Effector memory CD8-positive, alpha-beta T cell (primary cell): ENCODE measurements around the gene GPSM3.
A peak's percentile ranks its signal among the peaks of the same experiment; 100 is the strongest.
"Not testable (repeated sequence)": the region's sequence is repeated elsewhere in the genome, so short reads cannot be mapped to it uniquely, and the experiment has no call there.

Experiments used
- ATAC-seq: fragments of 150-1000 bp; cut with Tn5 transposase; replicated peaks from 2 replicates; pipeline ENCODE4 v1.10.0; 2021; ENCODE audit warnings: mild to moderate bottlenecking, moderate library complexity
- DNase-seq, 3 experiments: peaks; one replicate each; pipeline ENCODE4 v3.0.0; 2021
- H3K27ac Mint-ChIP-seq, 2 donors: one replicate each; pipeline ENCODE4 v1.8.0; 2022; ENCODE audit warnings: mild to moderate bottlenecking in 2 of 2, mixed read lengths in 2 of 2, moderate library complexity in 2 of 2
- H3K27me3 Mint-ChIP-seq, 2 donors: one replicate each; pipeline ENCODE4 v1.8.0; 2022; ENCODE audit warnings: mixed read lengths in 2 of 2
- H3K36me3 Mint-ChIP-seq: one replicate; pipeline ENCODE4 v1.8.0; 2022; ENCODE audit warnings: mild to moderate bottlenecking, moderate library complexity, mixed read lengths; ENCODE audit not compliant: insufficient read depth
- H3K4me1 Mint-ChIP-seq, 2 donors: one replicate each; pipeline ENCODE4 v1.8.0; 2022; ENCODE audit warnings: low read depth in 2 of 2, mixed read lengths in 2 of 2
- H3K4me3 Mint-ChIP-seq, 2 donors: one replicate each; pipeline ENCODE4 v1.8.0; 2022; ENCODE audit warnings: mild to moderate bottlenecking in 2 of 2, mixed read lengths in 2 of 2, moderate library complexity in 2 of 2
- H3K9me3 Mint-ChIP-seq, 2 donors: one replicate each; pipeline ENCODE4 v1.8.0; 2022; ENCODE audit warnings: mixed read lengths in 2 of 2

Gene GPSM3

GRCh38 chr6:32196682-32197616 is 4.5 kb upstream of the GPSM3 start:
- Mint-ChIP-seq H3K27me3 (peaks cover 0 to 17% of the 10 kb centered on the region in 2 donors), H3K9me3 (no peaks in the 10 kb centered on the region), H3K4me3 (peak overlapping the region; percentile 97 to 98), H3K27ac (peak overlapping the region; percentile 99 to 100), H3K36me3 (peaks cover 19% of the 10 kb centered on the region), H3K4me1 (peaks cover 35 to 36% of the 10 kb centered on the region in 2 donors)
- ATAC-seq (no peak), DNase-seq (no peak)

- H3K9me3 Mint-ChIP-seq: no peaks in the 10 kb centered on the region
- peak overlapping the region; percentile 97 to 98 for H3K4me3 Mint-ChIP-seq
- peaks cover 27% of the 10 kb centered on the region for H3K36me3 Mint-ChIP-seq
- ATAC-seq (peak; percentile 82), DNase-seq (peak; percentile 38 to 60 (median 43))
- peaks cover 44% of the 10 kb centered on the region in 2 donors for H3K4me1 Mint-ChIP-seq
- H3K27me3 Mint-ChIP-seq: peaks cover 0 to 12% of the 10 kb centered on the region in 2 donors
- peak overlapping the region; percentile 99 to 100 for H3K27ac Mint-ChIP-seq
Observed at GRCh38 chr6:32195902-32196681, 3.6 kb upstream of the GPSM3 start.

GRCh38 chr6:32195652-32195901 is 3.1 kb upstream of the GPSM3 start:
- Mint-ChIP-seq H3K4me3 (peak overlapping the region; percentile 97 to 98), H3K36me3 (peaks cover 27% of the 10 kb centered on the region), H3K27me3 (peaks cover 0 to 7% of the 10 kb centered on the region in 2 donors), H3K4me1 (peaks cover 45 to 47% of the 10 kb centered on the region in 2 donors), H3K9me3 (no peaks in the 10 kb centered on the region), H3K27ac (peak overlapping the region; percentile 99 to 100)
- peak; percentile 97 to 100 (median 99) for DNase-seq
- peak; percentile 76 for ATAC-seq

- Mint-ChIP-seq H3K9me3 (no peaks in the 10 kb centered on the region), H3K4me3 (peak overlapping the region; percentile 97 to 98), H3K27ac (peak overlapping the region; percentile 99 to 100), H3K36me3 (peaks cover 33% of the 10 kb centered on the region), H3K4me1 (peaks cover 49 to 50% of the 10 kb centered on the region in 2 donors), H3K27me3 (peaks cover 0 to 2% of the 10 kb centered on the region in 2 donors)
- ATAC-seq (no peak), DNase-seq (peak in 1 of 3 experiments; percentile 42)
Observed at GRCh38 chr6:32194825-32195651, 2.6 kb upstream of the GPSM3 start.

GRCh38 chr6:32194388-32194787 is 1.9 kb upstream of the GPSM3 start:
- Mint-ChIP-seq H3K4me3 (peak overlapping the region; percentile 97 to 98), H3K9me3 (no peaks in the 10 kb centered on the region), H3K27me3 (no peaks in the 10 kb centered on the region), H3K27ac (peak overlapping the region in 1 of 2 donors; percentile 100), H3K4me1 (peaks cover 50% of the 10 kb centered on the region in 2 donors), H3K36me3 (peaks cover 36% of the 10 kb centered on the region)
- ATAC-seq (no peak), DNase-seq (no peak)

GRCh38 chr6:32193096-32193495 is 653 bp upstream of the GPSM3 start:
- ATAC-seq, H3K9me3 Mint-ChIP-seq, DNase-seq, H3K27me3 Mint-ChIP-seq: not testable (repeated sequence)
- H3K36me3 Mint-ChIP-seq: peaks cover 43% of the 10 kb centered on the region
- H3K4me3 Mint-ChIP-seq: peak overlapping the region; percentile 95 to 99
- H3K27ac Mint-ChIP-seq: peak overlapping the region; percentile 96 to 98
- H3K4me1 Mint-ChIP-seq: peaks cover 61 to 63% of the 10 kb centered on the region in 2 donors

GRCh38 chr6:32191696-32192607 is 491 bp downstream of the GPSM3 start:
- peak overlapping the region; percentile 95 to 99 for H3K4me3 Mint-ChIP-seq
- ATAC-seq (no peak), DNase-seq (no peak)
- H3K36me3 Mint-ChIP-seq: peaks cover 49% of the 10 kb centered on the region
- no peaks in the 10 kb centered on the region for H3K27me3 Mint-ChIP-seq
- H3K9me3 Mint-ChIP-seq: no peaks in the 10 kb centered on the region
- peaks cover 68 to 70% of the 10 kb centered on the region in 2 donors for H3K4me1 Mint-ChIP-seq
- peak overlapping the region; percentile 96 to 98 for H3K27ac Mint-ChIP-seq

GRCh38 chr6:32190911-32191677 is 1.3 kb downstream of the GPSM3 start:
- Mint-ChIP-seq H3K4me3 (peak overlapping the region; percentile 95 to 99), H3K9me3 (no peaks in the 10 kb centered on the region), H3K27me3 (no peaks in the 10 kb centered on the region), H3K4me1 (peaks cover 69 to 75% of the 10 kb centered on the region in 2 donors), H3K27ac (peak overlapping the region; percentile 96 to 98), H3K36me3 (peaks cover 51% of the 10 kb centered on the region)
- DNase-seq (no peak), ATAC-seq (no peak)

GRCh38 chr6:32190054-32190851 is 2.2 kb downstream of the GPSM3 start, which contains the start of gene PBX2:
Gene PBX2, minus strand, starts transcription at chr6:32190202. Its CDS starts 287 bp downstream, at chr6:32189915.
- Mint-ChIP-seq H3K36me3 (peaks cover 54% of the 10 kb centered on the region), H3K4me1 (peaks cover 70 to 80% of the 10 kb centered on the region in 2 donors), H3K27me3 (no peaks in the 10 kb centered on the region), H3K9me3 (no peaks in the 10 kb centered on the region), H3K27ac (peak within 1 kb of the TSS; percentile 96 to 98), H3K4me3 (peak within 1 kb of the TSS; percentile 95 to 99)
- ATAC-seq (peak; percentile 57), DNase-seq (peak; percentile 47 to 62 (median 53))

- peak overlapping the region; percentile 96 to 98 for H3K27ac Mint-ChIP-seq
- ATAC-seq (no peak), DNase-seq (no peak)
- H3K27me3 Mint-ChIP-seq: no peaks in the 10 kb centered on the region
- peak overlapping the region; percentile 95 to 99 for H3K4me3 Mint-ChIP-seq
- H3K36me3 Mint-ChIP-seq: peaks cover 57% of the 10 kb centered on the region
- no peaks in the 10 kb centered on the region for H3K9me3 Mint-ChIP-seq
- peaks cover 64 to 74% of the 10 kb centered on the region in 2 donors for H3K4me1 Mint-ChIP-seq
Observed at GRCh38 chr6:32189742-32190053, 2.7 kb downstream of the GPSM3 start.

- DNase-seq: no peak
- H3K27me3 Mint-ChIP-seq: no peaks in the 10 kb centered on the region
- no peak for ATAC-seq
- peaks cover 61% of the 10 kb centered on the region for H3K36me3 Mint-ChIP-seq
- peak overlapping the region; percentile 96 to 98 for H3K27ac Mint-ChIP-seq
- H3K4me1 Mint-ChIP-seq: peaks cover 61 to 69% of the 10 kb centered on the region in 2 donors
- H3K9me3 Mint-ChIP-seq: no peaks in the 10 kb centered on the region
- peak overlapping the region; percentile 95 to 99 for H3K4me3 Mint-ChIP-seq
Observed at GRCh38 chr6:32189069-32189741, 3.2 kb downstream of the GPSM3 start.
